ENCODE data around the gene GNG14. TPM values are rescaled to one million over a fixed set of nuclear protein-coding genes. Genes with fewer than 3 reads are reported as not detected.
"Not testable (repeated sequence)": the region's sequence is repeated elsewhere in the genome, so short reads cannot be mapped to it uniquely, and the experiment has no call there.

GNG14 gene
- total RNA-seq, 1 donor from 2014 or later = not detected

GRCh38 chr19:12642506-12642905 lies 45.3 kb upstream of the GNG14 start:
- Mint-ChIP-seq H3K27me3 (no peaks in the 10 kb centered on the region), H3K27ac (no peak overlapping the region), H3K4me3 (no peak overlapping the region), H3K9me3 (no peaks in the 10 kb centered on the region), H3K36me3 (ENCODE audit: low read depth) (peaks cover 30% of the 10 kb centered on the region), H3K4me1 (peaks cover 15% of the 10 kb centered on the region)
- POLR2A ChIA-PET = no interaction called here
- intact Hi-C loops (cut with micrococcal nuclease) = no loop called here
- no peak for TF ChIP-seq CTCF (IDR thresholded peaks at IDR 0.05)
- CTCF ChIA-PET = interaction anchor here (1.5 kb wide), 1 partner anchor 23 kb away, joined by 3 read pairs; no protein-coding TSS in a partner anchor
- DNase-seq (no peak), ATAC-seq (ENCODE audit: low read depth) (no peak)

- H3K9me3 Mint-ChIP-seq; H3K27me3 Mint-ChIP-seq; DNase-seq; H3K4me3 Mint-ChIP-seq; ATAC-seq (ENCODE audit: low read depth); POLR2A ChIA-PET; CTCF ChIA-PET; intact Hi-C loops (cut with micrococcal nuclease): not testable (repeated sequence)
- H3K27ac Mint-ChIP-seq = peak overlapping the region; percentile 24
- peaks cover 30% of the 10 kb centered on the region for H3K36me3 Mint-ChIP-seq (ENCODE audit: low read depth)
- peaks cover 18% of the 10 kb centered on the region for H3K4me1 Mint-ChIP-seq
Observed at GRCh38 chr19:12643716-12644115, 44.1 kb upstream of the GNG14 start.

GRCh38 chr19:12646551-12646950 lies 41.2 kb upstream of the GNG14 start:
- H3K27ac Mint-ChIP-seq = peak overlapping the region; percentile 14

GRCh38 chr19:12647047-12647446 lies 40.8 kb upstream of the GNG14 start:
- intact Hi-C loops (cut with micrococcal nuclease) = loop anchor here (1.0 kb wide), 1 partner anchor 49 kb away; the partner anchor contains the start of gene FBXW9

More at GRCh38 chr19:12646551-12646950, 41.2 kb upstream of the GNG14 start:
- peaks cover 8% of the 10 kb centered on the region for H3K4me1 Mint-ChIP-seq
- ATAC-seq (ENCODE audit: low read depth) = no peak
- ChIA-PET CTCF (no interaction called here), POLR2A (no interaction called here)
- intact Hi-C loops (cut with micrococcal nuclease) = no loop called here
- H3K4me3 Mint-ChIP-seq = no peak overlapping the region
- peaks cover 48% of the 10 kb centered on the region for H3K36me3 Mint-ChIP-seq (ENCODE audit: low read depth)
- no peaks in the 10 kb centered on the region for H3K9me3 Mint-ChIP-seq
- no peaks in the 10 kb centered on the region for H3K27me3 Mint-ChIP-seq
- DNase-seq = no peak
- no peak for TF ChIP-seq CTCF (IDR thresholded peaks at IDR 0.05)

GRCh38 chr19:12647490-12648071 lies 40.2 kb upstream of the GNG14 start:
- ATAC-seq (ENCODE audit: low read depth) (peak; percentile 83), DNase-seq (no peak)
- POLR2A ChIA-PET = interaction anchor here (0.6 to 0.7 kb wide), 2 partner anchors 34 to 155 kb away, joined by 3 to 8 read pairs; no protein-coding TSS in a partner anchor
- peaks cover 8% of the 10 kb centered on the region for H3K4me1 Mint-ChIP-seq
- no peaks in the 10 kb centered on the region for H3K9me3 Mint-ChIP-seq
- no peaks in the 10 kb centered on the region for H3K27me3 Mint-ChIP-seq
- no peak overlapping the region for H3K4me3 Mint-ChIP-seq
- intact Hi-C loops (cut with micrococcal nuclease) = loop anchor here (1.0 kb wide), 1 partner anchor 49 kb away; the partner anchor contains the start of gene FBXW9
- no peak overlapping the region for H3K27ac Mint-ChIP-seq
- CTCF ChIA-PET = no interaction called here
- TF ChIP-seq CTCF (IDR thresholded peaks at IDR 0.05) = no peak
- H3K36me3 Mint-ChIP-seq (ENCODE audit: low read depth) = peaks cover 56% of the 10 kb centered on the region

More at GRCh38 chr19:12647047-12647446, 40.8 kb upstream of the GNG14 start:
- Mint-ChIP-seq H3K4me3 (no peak overlapping the region), H3K9me3 (no peaks in the 10 kb centered on the region), H3K4me1 (peaks cover 8% of the 10 kb centered on the region), H3K36me3 (ENCODE audit: low read depth) (peaks cover 53% of the 10 kb centered on the region), H3K27me3 (no peaks in the 10 kb centered on the region), H3K27ac (no peak overlapping the region)
- TF ChIP-seq CTCF (IDR thresholded peaks at IDR 0.05) = no peak
- CTCF ChIA-PET = no interaction called here
- no peak for DNase-seq
- no peak for ATAC-seq (ENCODE audit: low read depth)
- POLR2A ChIA-PET = interaction anchor here (0.6 to 0.7 kb wide), 2 partner anchors 35 to 155 kb away, joined by 3 to 8 read pairs; no protein-coding TSS in a partner anchor

All from activated B cell treated with CpG ODN at 0.5 μM for 24 hours (primary cell).